HCEC 1CT (cell line): Measurements from ENCODE around the gene TP53I3.
"Not testable (repeated sequence)": the region's sequence is repeated elsewhere in the genome, so short reads cannot be mapped to it uniquely, and the experiment has no call there.

Experiments
- DNase-seq: peaks from one replicate; pipeline ENCODE4 v3.0.0-alpha.2; 2017

Gene TP53I3

GRCh38 chr2:24095171-24095677, 10.6 kb upstream of the TP53I3 start:
- not testable (repeated sequence) for DNase-seq

- not testable (repeated sequence) for DNase-seq
Measured at GRCh38 chr2:24093270-24093669, 8.6 kb upstream of the TP53I3 start.

GRCh38 chr2:24088821-24089359, 4.3 kb upstream of the TP53I3 start:
- no peak for DNase-seq

- DNase-seq, result no peak
Measured at GRCh38 chr2:24087032-24087431, 2.4 kb upstream of the TP53I3 start.

- no peak for DNase-seq
Measured at GRCh38 chr2:24086241-24086640, 1.6 kb upstream of the TP53I3 start.

- DNase-seq, result peak; percentile 41
Measured at GRCh38 chr2:24085200-24085489, 511 bp upstream of the TP53I3 start.

- DNase-seq, result peak; percentile 90
Measured at GRCh38 chr2:24083567-24084385, 858 bp downstream of the TP53I3 start.

- no peak for DNase-seq
Measured at GRCh38 chr2:24082787-24083566, 1.7 kb downstream of the TP53I3 start.

- no peak for DNase-seq
Measured at GRCh38 chr2:24080701-24081100, 3.9 kb downstream of the TP53I3 start.

- DNase-seq, result no peak
Measured at GRCh38 chr2:24077879-24078278, 6.8 kb downstream of the TP53I3 start.

GRCh38 chr2:24077535-24077877, 7.1 kb downstream of the TP53I3 start:
- no peak for DNase-seq

- no peak for DNase-seq
Measured at GRCh38 chr2:24076849-24077534, 7.6 kb downstream of the TP53I3 start.

- DNase-seq, result peak; percentile 97
Measured at GRCh38 chr2:24075915-24076848, 8.5 kb downstream of the TP53I3 start, which contains the start of gene SF3B6. TSS of gene SF3B6 (minus strand) at chr2:24076326. CDS start at chr2:24076229, 97 bp downstream.

GRCh38 chr2:24075259-24075658, 9.4 kb downstream of the TP53I3 start:
- DNase-seq, result no peak

GRCh38 chr2:24073816-24074215, 10.8 kb downstream of the TP53I3 start:
- no peak for DNase-seq

- no peak for DNase-seq
Measured at GRCh38 chr2:24072259-24072658, 12.4 kb downstream of the TP53I3 start.

- no peak for DNase-seq
Measured at GRCh38 chr2:24065341-24065740, 19.3 kb downstream of the TP53I3 start.

- no peak for DNase-seq
Measured at GRCh38 chr2:24058564-24059271, 25.9 kb downstream of the TP53I3 start.

- DNase-seq, result no peak
Measured at GRCh38 chr2:24055750-24056149, 28.9 kb downstream of the TP53I3 start.

GRCh38 chr2:24054366-24055010, 30.1 kb downstream of the TP53I3 start:
- no peak for DNase-seq

GRCh38 chr2:24052951-24053350, 31.7 kb downstream of the TP53I3 start:
- DNase-seq, result no peak
